BE2C (cell line): ENCODE data around the gene KRTAP10-5.

ENCODE experiments used
- DNase-seq: peaks from one replicate; pipeline ENCODE4 v3.0.0-alpha.2; 2020
- H3K27me3 ChIP-seq: fragments of 250-450 bp; sonication (Bioruptor Pico); 2 replicates; pipeline ENCODE4 v1.5.1; 2020; ENCODE audit warnings: mild to moderate bottlenecking
- H3K36me3 ChIP-seq: fragments of 250-450 bp; sonication (Bioruptor Pico); 2 replicates; pipeline ENCODE4 v1.5.1; 2020; ENCODE audit warnings: mild to moderate bottlenecking
- H3K4me1 ChIP-seq: fragments of 250-450 bp; sonication (Bioruptor Pico); 2 replicates; pipeline ENCODE4 v1.5.1; 2020
- H3K4me3 ChIP-seq: 2 replicates; pipeline ENCODE4 v1.5.1; 2011; ENCODE audit warnings: low read depth, low read length
- H3K9me3 ChIP-seq: fragments of 250-450 bp; sonication (Bioruptor Pico); 2 replicates; pipeline ENCODE4 v1.5.1; 2020
- TF ChIP-seq, protein P1 (sequence below): IDR thresholded peaks from 2 replicates; pipeline ENCODE4 v1.5.1; 2012; ENCODE audit warnings: mild to moderate bottlenecking, low read depth, low read length

Gene KRTAP10-5

DNA sequence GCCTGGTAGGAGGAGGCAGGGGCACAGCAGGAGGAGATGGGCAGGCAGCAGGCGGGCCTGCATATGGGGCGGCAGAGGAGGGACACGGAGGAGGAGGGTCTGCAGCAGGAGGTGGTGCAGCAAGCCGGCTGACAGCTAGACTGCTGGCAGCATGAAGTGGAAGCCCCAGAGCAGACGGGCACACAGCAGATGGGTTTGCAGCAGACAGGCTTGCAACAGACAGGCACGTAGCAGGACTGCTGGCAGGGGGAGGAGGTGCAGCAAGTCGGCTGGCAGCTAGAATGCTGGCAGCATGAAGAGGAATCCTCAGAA, 615 bp downstream of the KRTAP10-5 start:
- Histone ChIP-seq H3K27me3 (peaks cover 7% of the 10 kb centered on the region; the same call in 1 of the 2 replicates), H3K9me3 (no peaks in the 10 kb centered on the region), H3K4me1 (no peaks in the 10 kb centered on the region), H3K36me3 (no peaks in the 10 kb centered on the region), H3K4me3 (no peak overlapping the region)
- no peak for DNase-seq
- TF ChIP-seq, protein P1, sequence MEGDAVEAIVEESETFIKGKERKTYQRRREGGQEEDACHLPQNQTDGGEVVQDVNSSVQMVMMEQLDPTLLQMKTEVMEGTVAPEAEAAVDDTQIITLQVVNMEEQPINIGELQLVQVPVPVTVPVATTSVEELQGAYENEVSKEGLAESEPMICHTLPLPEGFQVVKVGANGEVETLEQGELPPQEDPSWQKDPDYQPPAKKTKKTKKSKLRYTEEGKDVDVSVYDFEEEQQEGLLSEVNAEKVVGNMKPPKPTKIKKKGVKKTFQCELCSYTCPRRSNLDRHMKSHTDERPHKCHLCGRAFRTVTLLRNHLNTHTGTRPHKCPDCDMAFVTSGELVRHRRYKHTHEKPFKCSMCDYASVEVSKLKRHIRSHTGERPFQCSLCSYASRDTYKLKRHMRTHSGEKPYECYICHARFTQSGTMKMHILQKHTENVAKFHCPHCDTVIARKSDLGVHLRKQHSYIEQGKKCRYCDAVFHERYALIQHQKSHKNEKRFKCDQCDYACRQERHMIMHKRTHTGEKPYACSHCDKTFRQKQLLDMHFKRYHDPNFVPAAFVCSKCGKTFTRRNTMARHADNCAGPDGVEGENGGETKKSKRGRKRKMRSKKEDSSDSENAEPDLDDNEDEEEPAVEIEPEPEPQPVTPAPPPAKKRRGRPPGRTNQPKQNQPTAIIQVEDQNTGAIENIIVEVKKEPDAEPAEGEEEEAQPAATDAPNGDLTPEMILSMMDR, result no peak

DNA sequence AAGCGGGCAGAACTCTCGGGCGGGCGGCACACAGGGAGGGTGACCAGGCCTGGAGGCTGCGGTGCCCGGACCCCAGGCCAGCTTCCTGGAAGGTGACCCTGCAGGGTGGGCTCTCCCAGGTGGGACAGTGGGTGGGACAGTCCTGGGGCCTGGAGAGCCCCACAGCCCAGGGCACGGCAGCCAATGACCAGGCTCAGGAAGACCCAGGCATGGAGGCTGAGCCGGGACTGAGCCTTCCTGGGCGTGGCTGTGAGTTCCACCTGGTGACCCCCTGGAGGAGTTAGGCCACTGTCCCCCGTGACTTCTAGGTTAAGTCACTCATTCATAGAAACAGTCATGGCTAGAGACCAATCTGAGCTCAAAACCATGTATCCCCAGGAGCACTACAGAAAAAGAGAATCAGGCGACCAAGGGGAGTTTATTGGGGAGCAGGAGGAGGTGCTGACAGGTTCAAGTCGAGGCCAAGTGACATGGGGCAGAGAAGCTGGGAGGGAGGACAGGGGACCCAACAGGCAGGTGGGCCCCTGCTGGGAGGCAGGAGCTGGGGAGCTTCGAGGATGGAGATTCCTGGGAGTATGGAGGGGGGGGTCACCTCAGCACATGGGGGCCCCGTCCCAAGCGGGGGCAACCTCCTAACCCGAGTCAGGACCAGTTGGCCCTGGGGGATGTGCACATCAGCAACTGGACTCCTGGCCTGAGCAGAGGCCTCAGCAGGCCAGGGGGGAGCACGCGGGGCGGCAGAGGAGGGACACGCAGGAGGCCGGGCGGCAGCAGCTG, 1.2 kb downstream of the KRTAP10-5 start:
- peaks cover 7% of the 10 kb centered on the region; the same call in 1 of the 2 replicates for H3K27me3 ChIP-seq
- H3K9me3 ChIP-seq, result no peaks in the 10 kb centered on the region
- no peak for DNase-seq
- no peaks in the 10 kb centered on the region for H3K4me1 ChIP-seq
- TF ChIP-seq, protein P1, result no peak
- no peaks in the 10 kb centered on the region for H3K36me3 ChIP-seq
- H3K4me3 ChIP-seq, result no peak overlapping the region

DNA sequence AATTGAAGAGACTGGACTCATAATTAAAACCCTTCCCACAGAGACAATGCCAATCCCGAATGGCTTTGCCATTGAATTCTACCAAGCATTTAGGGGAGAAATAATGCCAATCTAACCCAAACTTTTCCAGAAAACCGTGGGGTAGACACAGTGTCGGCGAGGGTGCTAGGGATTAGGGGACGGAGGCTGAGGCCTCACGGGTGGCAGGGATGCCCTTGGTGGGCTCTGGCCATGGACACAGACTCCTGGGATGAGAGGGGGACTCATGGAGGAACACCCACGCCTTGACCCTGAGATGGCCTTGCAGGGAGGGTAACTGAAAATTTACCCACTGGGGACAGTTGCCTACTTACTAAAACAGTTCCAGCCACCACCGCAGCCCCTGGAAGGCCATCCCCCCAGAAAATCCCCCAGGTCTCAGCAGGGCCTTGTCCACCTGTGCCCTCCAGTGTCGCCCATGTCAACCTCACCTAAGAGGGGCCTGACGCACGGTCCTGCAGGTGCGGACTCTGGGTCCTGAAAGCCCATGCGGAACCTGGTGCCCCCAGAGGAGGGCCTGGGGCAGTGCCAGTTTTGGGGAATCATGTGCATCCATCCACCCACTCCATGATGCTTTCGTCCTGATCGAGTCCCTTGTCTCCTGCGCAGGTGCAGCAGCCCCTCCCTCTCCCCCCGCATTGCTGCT, 1.9 kb downstream of the KRTAP10-5 start:
- no peaks in the 10 kb centered on the region for H3K4me1 ChIP-seq
- H3K9me3 ChIP-seq, result no peaks in the 10 kb centered on the region
- DNase-seq, result no peak
- H3K27me3 ChIP-seq, result peaks cover 7% of the 10 kb centered on the region
- no peaks in the 10 kb centered on the region for H3K36me3 ChIP-seq
- TF ChIP-seq, protein P1, result no peak
- H3K4me3 ChIP-seq, result no peak overlapping the region

DNA sequence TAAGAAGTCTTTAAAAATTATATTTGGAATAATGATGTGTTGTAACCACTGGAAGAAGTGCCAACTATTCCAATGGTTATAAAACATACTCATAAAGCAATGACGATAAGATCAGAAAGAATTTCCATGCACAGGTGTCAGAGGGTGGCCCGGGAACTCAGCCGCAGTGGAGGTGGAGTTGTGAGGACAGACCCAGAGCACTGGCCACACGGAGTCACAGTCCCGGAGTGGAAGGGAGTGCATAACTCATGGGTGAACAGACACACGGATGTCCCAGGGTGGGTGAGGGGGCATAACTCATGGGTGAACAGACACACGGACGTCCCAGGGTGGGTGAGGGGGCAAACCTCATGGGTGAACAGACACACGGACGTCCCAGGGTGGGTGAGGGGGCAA, 4.4 kb downstream of the KRTAP10-5 start:
- Histone ChIP-seq H3K4me3 (no peak overlapping the region), H3K9me3 (no peaks in the 10 kb centered on the region), H3K27me3 (peaks cover 16% of the 10 kb centered on the region), H3K36me3 (no peaks in the 10 kb centered on the region), H3K4me1 (no peaks in the 10 kb centered on the region)
- TF ChIP-seq, protein P1, result no peak
- no peak for DNase-seq

DNA sequence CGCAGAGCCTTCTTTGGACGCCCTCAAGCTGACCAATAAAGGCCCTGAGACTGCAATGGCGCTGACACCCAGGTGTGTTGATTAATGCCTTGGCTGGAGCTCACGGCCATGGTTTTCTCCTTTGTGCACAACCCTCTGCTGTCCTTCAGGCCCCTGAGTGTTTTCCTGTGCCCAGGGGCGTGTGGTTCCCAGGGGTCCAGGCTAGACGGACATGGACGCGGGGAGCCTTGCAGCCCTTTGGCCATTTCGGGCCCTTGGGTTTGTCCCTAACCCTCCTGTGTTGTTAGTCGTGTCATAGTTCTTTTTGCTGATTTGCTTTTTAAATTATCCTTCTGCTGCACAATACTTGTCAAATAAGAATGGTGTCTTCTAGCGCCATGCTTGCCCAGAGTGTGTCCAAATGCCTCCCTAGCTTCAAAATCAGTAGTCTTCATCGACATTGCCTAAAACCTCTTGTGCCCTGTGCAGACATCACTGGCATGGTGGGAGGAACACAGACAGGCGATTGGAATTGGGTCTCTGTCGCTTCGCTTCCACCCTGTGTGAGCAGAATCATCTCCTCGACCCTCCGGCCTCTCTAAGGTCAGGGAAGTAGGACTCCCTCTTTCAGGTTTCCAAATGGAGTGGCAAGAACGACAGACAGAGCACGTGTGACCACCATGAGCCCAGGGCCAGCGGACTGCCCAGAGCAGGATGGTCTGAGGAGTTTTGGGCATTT, 4.9 kb downstream of the KRTAP10-5 start:
- TF ChIP-seq, protein P1, result no peak
- Histone ChIP-seq H3K9me3 (no peaks in the 10 kb centered on the region), H3K36me3 (no peaks in the 10 kb centered on the region), H3K27me3 (peaks cover 16% of the 10 kb centered on the region), H3K4me1 (no peaks in the 10 kb centered on the region), H3K4me3 (no peak overlapping the region)
- no peak for DNase-seq
